LHCN-M2 (cell line): ENCODE results near the gene SOX2. TPM values are rescaled to one million over a fixed set of nuclear protein-coding genes. Genes with fewer than 3 reads are reported as not detected.
"Not testable (repeated sequence)": the region's sequence is repeated elsewhere in the genome, so short reads cannot be mapped to it uniquely, and the experiment has no call there.

Source experiments
- DNase-seq: peaks from one replicate; pipeline ENCODE4 v3.0.0-alpha.2; 2012; ENCODE audit warnings: low read depth
- total RNA-seq: library from RNA; depleted of rRNA; stranded (reverse); fragments of >200 nt; gene quantifications from 2 replicates; pipeline ENCODE4 v1.2.3, GENCODE V29; 2014

SOX2 gene
- total RNA-seq, 1 experiment from 2014 or later = not detected

DNA sequence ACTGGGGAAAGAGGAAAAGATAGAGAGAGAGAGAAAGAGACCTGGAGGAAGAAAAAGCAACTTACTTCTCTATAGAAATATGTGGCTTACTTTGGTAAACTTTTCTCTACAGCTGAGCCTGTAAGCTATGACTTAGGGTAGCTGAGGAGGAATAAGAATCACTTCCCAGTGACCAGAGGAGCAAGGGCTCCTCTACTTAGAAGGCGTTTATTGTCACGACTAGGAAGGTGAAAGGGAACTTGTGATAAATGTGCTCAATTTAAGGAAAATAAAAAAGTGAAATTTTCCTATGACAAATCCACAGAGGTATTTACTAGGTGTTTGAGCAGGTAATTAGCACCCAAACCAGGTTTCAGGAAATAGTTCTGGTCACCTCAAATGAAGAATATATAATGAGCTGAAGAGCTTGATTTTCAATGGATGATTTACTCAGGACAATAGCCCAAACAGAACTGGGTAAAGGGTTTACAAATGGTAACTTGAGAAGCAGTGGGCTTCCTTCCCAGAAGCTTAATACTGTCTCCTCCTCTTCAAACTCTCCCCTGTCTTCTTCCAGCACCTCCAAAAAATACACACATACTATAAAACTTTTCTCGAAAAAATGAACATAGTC is 46.1 kb downstream of the SOX2 start:
- no peak for DNase-seq

DNA sequence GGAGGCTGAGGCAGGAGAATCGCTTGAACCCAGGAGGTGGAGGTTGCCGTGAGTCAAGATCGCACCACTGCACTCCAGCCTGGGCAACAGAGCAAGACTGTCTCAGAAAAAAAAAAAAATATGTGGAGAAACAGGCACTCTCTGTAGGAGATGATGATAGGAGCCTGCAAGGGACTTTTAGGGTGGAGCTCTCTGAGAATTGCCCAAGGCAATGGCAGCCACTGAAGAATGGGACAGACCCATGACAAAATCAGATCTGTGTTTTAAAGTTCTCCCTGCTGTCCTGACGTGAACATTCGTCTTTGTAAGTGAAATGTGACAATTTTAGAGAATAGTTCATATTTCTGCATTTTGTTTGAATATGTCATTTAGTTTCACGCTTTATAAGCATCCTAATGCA is 50.2 kb downstream of the SOX2 start:
- no peak for DNase-seq

DNA sequence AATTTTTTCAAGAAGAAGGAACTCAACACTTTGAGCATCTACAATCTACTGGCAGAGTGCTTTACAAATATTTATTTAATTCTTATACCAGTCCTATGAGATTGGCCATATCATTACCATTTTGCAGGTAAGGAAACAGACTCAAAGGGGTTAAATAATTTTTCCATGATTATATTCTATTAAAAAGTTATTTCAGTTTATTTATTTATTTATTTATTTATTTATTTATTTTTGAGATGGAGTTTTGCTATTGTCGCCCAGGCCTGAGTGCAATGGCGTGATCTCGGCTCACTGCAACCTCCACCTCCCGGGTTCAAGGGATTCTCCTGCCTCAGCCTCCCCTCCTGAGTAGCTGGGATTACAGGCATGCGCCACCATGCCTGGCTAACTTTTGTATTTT is 52.3 kb downstream of the SOX2 start:
- not testable (repeated sequence) for DNase-seq
